Activated naive CD4-positive, alpha-beta T cell treated with Interleukin-2 at 50 U/mL for 16 hours (primary cell): ENCODE data around the gene CHAT.

Source experiments
- DNase-seq: peaks from one replicate; pipeline ENCODE4 v3.0.0-alpha.2; 2020

Gene CHAT

GRCh38 chr10:49612513-49613164 lies 1.2 kb upstream of the CHAT start:
- DNase-seq: no peak

- no peak for DNase-seq
These were observed 514 bp upstream of the CHAT start for GRCh38 chr10:49613165-49613881.

- no peak for DNase-seq
These were observed 683 bp downstream of the CHAT start for GRCh38 chr10:49614242-49615198.

- no peak for DNase-seq
These were observed 1.4 kb downstream of the CHAT start for GRCh38 chr10:49615213-49615612.

DNA sequence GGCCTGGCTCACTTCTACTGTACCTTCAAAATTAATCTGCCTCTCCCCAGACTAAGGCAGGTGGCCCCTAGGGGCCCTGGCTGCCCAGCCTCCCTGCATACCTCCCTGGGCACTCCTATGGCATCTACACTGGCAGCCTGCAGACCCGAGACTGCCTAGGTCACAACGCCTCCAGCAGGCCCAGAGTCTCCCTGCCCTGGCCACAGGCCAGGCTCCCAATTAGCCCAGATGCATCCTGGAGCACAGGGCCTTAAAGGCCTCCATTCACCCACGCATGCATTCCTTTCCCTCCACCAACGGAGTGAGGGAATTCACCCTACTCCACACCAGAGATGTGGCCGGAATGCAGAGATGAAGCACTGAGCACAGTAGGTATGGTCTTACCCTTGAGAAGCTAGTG lies 1.9 kb downstream of the CHAT start:
- no peak for DNase-seq

GRCh38 chr10:49616421-49617101 lies 2.7 kb downstream of the CHAT start:
- DNase-seq: no peak

GRCh38 chr10:49617121-49618020 lies 3.5 kb downstream of the CHAT start:
- no peak for DNase-seq

GRCh38 chr10:49618821-49619220 lies 5.0 kb downstream of the CHAT start:
- no peak for DNase-seq

DNA sequence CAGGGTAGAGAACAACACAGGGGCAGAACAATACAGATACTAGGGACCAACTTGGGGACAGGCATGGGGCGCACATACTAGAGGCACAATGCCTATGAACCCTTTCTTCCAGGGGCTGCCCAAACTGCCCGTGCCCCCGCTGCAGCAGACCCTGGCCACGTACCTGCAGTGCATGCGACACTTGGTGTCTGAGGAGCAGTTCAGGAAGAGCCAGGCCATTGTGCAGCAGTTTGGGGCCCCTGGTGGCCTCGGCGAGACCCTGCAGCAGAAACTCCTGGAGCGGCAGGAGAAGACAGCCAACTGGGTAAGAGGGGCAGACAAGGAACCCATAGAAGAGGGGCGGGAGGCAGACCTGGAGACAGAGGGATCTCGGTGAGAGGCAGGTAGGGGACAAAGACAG lies 5.8 kb downstream of the CHAT start:
- no peak for DNase-seq

GRCh38 chr10:49620286-49620810 lies 6.5 kb downstream of the CHAT start:
- no peak for DNase-seq

DNA sequence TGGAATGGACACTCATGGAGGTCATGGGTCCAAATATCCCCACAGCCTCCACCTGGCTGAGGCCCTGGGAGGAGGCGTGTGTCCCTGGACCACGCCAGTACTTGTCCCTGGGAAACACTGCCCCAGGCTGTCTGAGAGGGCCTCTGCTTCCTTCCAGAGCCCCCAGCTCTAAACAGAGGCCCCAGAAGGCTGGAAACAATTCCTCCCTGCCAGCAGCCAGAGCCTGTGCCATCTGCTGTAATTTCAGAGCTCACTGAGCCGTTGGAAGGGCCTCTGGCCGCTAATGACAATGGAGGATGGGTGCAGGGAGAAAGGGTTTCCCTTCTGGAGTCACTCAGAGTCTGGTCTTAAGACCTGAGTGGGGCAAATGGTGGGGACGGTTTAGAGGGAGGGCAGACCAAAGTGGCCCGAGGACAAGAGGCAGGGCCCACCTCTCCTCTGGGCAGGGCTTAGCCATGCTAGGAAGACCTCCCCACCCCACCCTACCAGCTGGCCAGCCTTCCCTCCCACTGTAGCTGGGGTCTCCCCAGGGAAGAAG lies 7.1 kb downstream of the CHAT start:
- DNase-seq: no peak

DNA sequence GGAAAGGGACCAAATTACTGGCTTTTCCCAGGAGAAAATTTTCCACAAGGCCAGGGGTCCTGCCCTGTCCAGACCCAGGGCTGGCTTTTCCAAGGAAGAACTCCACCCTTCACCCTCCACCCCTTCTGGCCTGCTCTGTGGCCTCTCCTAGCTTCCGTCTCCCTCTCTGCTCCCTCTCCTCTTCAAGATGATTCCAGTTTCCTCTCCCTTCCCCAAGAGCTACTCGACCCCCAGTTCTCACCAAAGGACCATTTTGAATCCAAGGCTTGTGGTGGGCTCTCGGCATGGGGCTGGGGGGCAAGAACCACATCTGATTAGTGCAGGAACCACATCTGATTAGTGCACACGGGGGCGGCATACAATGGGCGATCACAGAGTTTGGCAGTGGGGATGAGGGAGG lies 7.7 kb downstream of the CHAT start:
- no peak for DNase-seq

GRCh38 chr10:49622426-49623425 lies 8.9 kb downstream of the CHAT start:
- no peak for DNase-seq

DNA sequence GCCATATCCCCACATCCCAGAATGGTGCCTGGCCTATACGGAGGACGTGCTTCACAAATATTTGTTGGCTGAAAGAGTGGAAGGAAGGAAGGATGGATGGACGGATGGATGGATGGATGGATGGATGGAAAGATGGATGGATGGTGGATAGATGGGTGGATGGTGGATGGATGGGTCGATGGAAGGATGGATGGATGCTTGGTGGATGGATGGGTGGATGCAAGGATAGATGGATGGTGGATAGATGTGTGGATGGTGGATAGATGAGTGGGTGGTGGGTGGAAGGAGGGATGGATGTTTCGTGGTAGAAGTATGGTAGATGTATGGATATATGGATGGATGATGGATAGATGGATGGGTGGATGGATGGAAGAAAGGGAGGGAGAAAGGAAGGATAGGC lies 10.8 kb downstream of the CHAT start:
- no peak for DNase-seq

- DNase-seq: no peak
These were observed 11.6 kb downstream of the CHAT start for GRCh38 chr10:49625411-49625810.

DNA sequence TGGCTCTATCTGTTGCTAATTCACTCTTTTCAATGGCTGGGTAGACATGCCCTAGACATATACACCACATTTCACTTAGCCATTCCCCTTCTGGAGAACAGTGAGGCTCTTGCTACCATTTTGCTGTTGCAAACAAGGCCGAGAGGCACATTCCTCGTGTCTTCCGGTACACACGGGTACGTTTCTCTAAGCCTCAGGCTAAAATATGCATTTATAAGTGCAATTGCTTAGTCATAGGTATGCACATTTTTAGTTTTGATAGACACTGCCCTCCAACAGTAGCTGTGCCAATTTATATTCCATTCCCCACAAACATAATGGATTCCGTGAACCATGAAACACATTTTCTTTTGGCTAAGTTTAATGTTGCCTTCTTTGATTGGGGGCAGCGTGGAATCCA lies 13.2 kb downstream of the CHAT start:
- no peak for DNase-seq

DNA sequence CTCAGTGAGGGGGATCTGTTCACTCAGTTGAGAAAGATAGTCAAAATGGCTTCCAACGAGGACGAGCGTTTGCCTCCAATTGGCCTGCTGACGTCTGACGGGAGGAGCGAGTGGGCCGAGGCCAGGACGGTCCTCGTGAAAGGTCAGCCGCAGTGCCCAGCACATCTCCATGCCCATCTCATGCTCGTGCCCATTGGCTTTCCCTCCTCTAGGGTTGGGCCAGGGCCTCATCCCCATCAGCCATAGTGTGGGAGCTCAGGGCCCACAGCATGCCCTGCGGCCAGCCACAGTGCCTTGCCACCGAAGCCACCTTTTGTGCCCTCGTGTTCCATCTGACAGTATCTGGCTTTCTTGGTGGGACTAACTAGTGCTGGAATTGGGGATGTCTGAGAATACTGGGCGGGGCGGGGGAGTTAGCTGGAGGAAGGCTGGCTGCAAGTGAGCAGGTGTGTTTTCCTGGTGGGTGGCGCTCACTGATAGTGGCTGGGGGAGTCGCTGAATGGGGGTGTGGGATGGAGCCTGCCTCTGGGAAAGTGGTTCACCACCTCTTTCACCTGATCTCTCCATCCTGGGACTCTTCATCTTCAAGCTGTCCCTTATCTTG lies 13.9 kb downstream of the CHAT start:
- DNase-seq: no peak

DNA sequence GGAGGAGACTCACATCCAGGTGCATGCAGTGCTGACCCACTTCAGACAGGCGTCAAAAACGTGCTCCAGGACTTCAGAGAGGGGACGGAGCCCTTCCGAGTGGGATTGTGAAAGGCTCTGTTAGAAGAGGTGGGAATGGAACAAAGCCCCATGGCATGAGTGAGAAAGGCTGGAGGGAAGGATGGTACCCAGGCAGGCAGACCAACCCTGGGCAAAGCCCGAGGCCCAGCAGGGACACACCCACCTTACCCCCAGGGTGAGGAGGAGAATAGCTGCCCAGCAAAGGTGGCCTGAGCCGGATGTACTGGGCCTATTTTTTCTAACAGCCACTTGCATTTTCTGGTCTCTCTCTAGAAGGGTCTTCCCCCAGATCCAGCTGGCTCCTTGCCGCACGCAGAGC lies 14.8 kb downstream of the CHAT start:
- no peak for DNase-seq

DNA sequence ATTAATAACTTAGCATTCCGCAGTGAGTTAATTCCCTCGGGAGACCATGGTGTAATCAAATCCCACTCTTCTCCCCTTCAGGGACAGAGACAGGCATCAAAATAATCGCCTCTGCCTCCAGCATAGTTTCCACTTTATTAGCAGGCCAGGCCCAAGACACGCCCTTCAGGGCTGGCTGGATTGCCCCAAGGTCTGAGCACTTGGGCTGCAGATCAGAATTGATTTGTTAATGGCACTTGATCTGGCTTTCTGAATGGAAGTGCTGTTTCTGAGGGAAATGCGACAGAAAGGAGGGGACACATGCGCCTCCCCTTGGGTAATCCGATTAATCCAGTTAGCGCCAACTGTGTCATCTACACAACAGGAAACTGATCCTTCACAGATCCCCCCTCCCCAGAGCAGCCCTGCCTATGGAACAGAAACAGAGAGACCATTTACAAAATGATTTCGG lies 15.6 kb downstream of the CHAT start:
- DNase-seq: no peak

GRCh38 chr10:49631975-49632374 lies 18.1 kb downstream of the CHAT start:
- no peak for DNase-seq
